ENCODE data around the gene MRS2. TPM values are rescaled to one million over a fixed set of nuclear protein-coding genes. Genes with fewer than 3 reads are reported as not detected.

The MRS2 gene
- total RNA-seq, 2 donors from 2014 or later, result 32.6 to 35.7 TPM

GRCh38 chr6:24419526-24419925 is 16.8 kb downstream of the MRS2 start:
- intact Hi-C loops (cut with DNase I), result no loop called here
- no peak for DNase-seq
- peaks cover 6% of the 10 kb centered on the region for H3K36me3 ChIP-seq
- H3K4me1 ChIP-seq, result no peaks in the 10 kb centered on the region
- H3K9ac ChIP-seq (ENCODE audit: low read depth in 2 of 2, low read length in 2 of 2), result no peak overlapping the region
- no peaks in the 10 kb centered on the region for H3K27me3 ChIP-seq
- H3K9me3 ChIP-seq, result no peaks in the 10 kb centered on the region
- H3K27ac ChIP-seq, result no peak overlapping the region
- TF ChIP-seq CTCF (IDR thresholded peaks at IDR 0.05), result no peak
- H3K4me3 ChIP-seq, result no peak overlapping the region

GRCh38 chr6:24425091-24425490 is 22.4 kb downstream of the MRS2 start:
- no peak for DNase-seq
- Histone ChIP-seq H3K27me3 (no peaks in the 10 kb centered on the region), H3K36me3 (peaks cover 8% of the 10 kb centered on the region), H3K9me3 (no peaks in the 10 kb centered on the region), H3K4me3 (no peak overlapping the region), H3K4me1 (no peaks in the 10 kb centered on the region), H3K9ac (ENCODE audit: low read depth in 2 of 2, low read length in 2 of 2) (no peak overlapping the region), H3K27ac (no peak overlapping the region)
- intact Hi-C loops (cut with DNase I), result loop anchor here (10.0 kb wide), 1 partner anchor 330 kb away; no protein-coding TSS in a partner anchor
- no peak for TF ChIP-seq CTCF (IDR thresholded peaks at IDR 0.05)

GRCh38 chr6:24426729-24427446 is 24.2 kb downstream of the MRS2 start:
- H3K36me3 ChIP-seq, result peaks cover 4% of the 10 kb centered on the region

GRCh38 chr6:24428615-24429014 is 25.9 kb downstream of the MRS2 start:
- Histone ChIP-seq H3K4me1 (no peaks in the 10 kb centered on the region), H3K36me3 (peaks cover 4% of the 10 kb centered on the region), H3K4me3 (no peak overlapping the region), H3K27ac (no peak overlapping the region), H3K27me3 (no peaks in the 10 kb centered on the region), H3K9me3 (no peaks in the 10 kb centered on the region), H3K9ac (ENCODE audit: low read depth in 2 of 2, low read length in 2 of 2) (no peak overlapping the region)
- DNase-seq, result no peak
- no peak for TF ChIP-seq CTCF (IDR thresholded peaks at IDR 0.05)
- intact Hi-C loops (cut with DNase I), result loop anchor here (10.0 kb wide), 1 partner anchor 326 kb away; no protein-coding TSS in a partner anchor

More at GRCh38 chr6:24426729-24427446, 24.2 kb downstream of the MRS2 start:
- intact Hi-C loops (cut with DNase I), result loop anchor here (10.0 kb wide), 1 partner anchor 328 kb away; no protein-coding TSS in a partner anchor
- Histone ChIP-seq H3K9ac (ENCODE audit: low read depth in 2 of 2, low read length in 2 of 2) (no peak overlapping the region), H3K27ac (no peak overlapping the region), H3K4me1 (no peaks in the 10 kb centered on the region), H3K9me3 (no peaks in the 10 kb centered on the region), H3K4me3 (no peak overlapping the region), H3K27me3 (no peaks in the 10 kb centered on the region)
- no peak for DNase-seq
- no peak for TF ChIP-seq CTCF (IDR thresholded peaks at IDR 0.05)

GRCh38 chr6:24429146-24429545 is 26.4 kb downstream of the MRS2 start:
- Histone ChIP-seq H3K4me1 (no peaks in the 10 kb centered on the region), H3K27me3 (no peaks in the 10 kb centered on the region), H3K9ac (ENCODE audit: low read depth in 2 of 2, low read length in 2 of 2) (no peak overlapping the region), H3K27ac (no peak overlapping the region), H3K4me3 (no peak overlapping the region), H3K36me3 (peaks cover 4% of the 10 kb centered on the region), H3K9me3 (no peaks in the 10 kb centered on the region)
- intact Hi-C loops (cut with DNase I), result loop anchor here (10.0 kb wide), 1 partner anchor 326 kb away; no protein-coding TSS in a partner anchor
- DNase-seq, result no peak
- TF ChIP-seq CTCF (IDR thresholded peaks at IDR 0.05), result no peak
